Kidney (tissue), 14 donors: ENCODE data around the gene GRIN1. TPM values are rescaled to one million over a fixed set of nuclear protein-coding genes. Genes with fewer than 3 reads are reported as not detected.
"Not testable (repeated sequence)": the region's sequence is repeated elsewhere in the genome, so short reads cannot be mapped to it uniquely, and the experiment has no call there.

Experiments used
- DNase-seq, 5 donors: peaks; one replicate each; pipeline ENCODE4 v3.0.0-alpha.2; 2013 to 2020
- FAIRE-seq: peaks from 2 replicates; lab custom pipeline; 2012; peaks lifted over from hg19 to GRCh38; lab: Jason Lieb, UNC
- H3K27ac ChIP-seq, 2 donors: one replicate each; pipeline ENCODE4 v1.7.0; 2013; ENCODE audit warnings: low read depth in 2 of 2, low read length in 2 of 2, inconsistent platforms in 1 of 2
- H3K27me3 ChIP-seq: one replicate; pipeline ENCODE4 v1.7.1; 2013; ENCODE audit warnings: low read length, inconsistent platforms; ENCODE audit not compliant: control insufficient read depth, insufficient read depth
- H3K36me3 ChIP-seq, 3 donors: one replicate each; pipeline versions ENCODE4 v1.7.0 to v1.7.1; 2013; ENCODE audit warnings: low read length in 3 of 3, control low read depth in 1 of 3, inconsistent platforms in 1 of 3; ENCODE audit not compliant: insufficient read depth in 3 of 3, control insufficient read depth in 2 of 3
- H3K4me1 ChIP-seq, 3 donors: one replicate each; pipeline versions ENCODE4 v1.7.0 to v1.7.1; 2013; ENCODE audit warnings: low read length in 3 of 3, inconsistent platforms in 1 of 3, low read depth in 1 of 3; ENCODE audit not compliant: control insufficient read depth in 2 of 3, insufficient read depth in 2 of 3
- H3K4me3 ChIP-seq, 3 donors: one replicate each; pipeline versions ENCODE4 v1.7.0 to v1.8.1; 2013; ENCODE audit warnings: low read length in 3 of 3, control low read depth in 1 of 3, inconsistent platforms in 1 of 3
- H3K9ac ChIP-seq, 3 donors: one replicate each; pipeline versions ENCODE4 v1.7.0 to v1.7.1; 2013; ENCODE audit warnings: low read length in 3 of 3, control low read depth in 1 of 3, inconsistent platforms in 1 of 3
- H3K9me3 ChIP-seq, 3 donors: one replicate each; pipeline versions ENCODE4 v1.7.0 to v1.7.1; 2013; ENCODE audit warnings: low read length in 3 of 3, control low read depth in 1 of 3, inconsistent platforms in 1 of 3; ENCODE audit not compliant: control insufficient read depth in 2 of 3, insufficient read depth in 1 of 3
- intact Hi-C: fragments of 100-400 bp; cut with DNase I; formaldehyde crosslinking; loops from one replicate; pipeline ENCODE4 v1.11.1; 2022
- polyA plus RNA-seq: library from polyadenylated mRNA; stranded (reverse); fragments of 350-450 nt; fragmentation: Illumina TruSeq; extraction: RNeasy Lipid Tissue Mini Kit (QIAGEN cat#74804); gene quantifications from one replicate; pipeline ENCODE4 v1.2.3, GENCODE V29; 2014; ENCODE audit warnings: low read depth, low replicate concordance; ENCODE audit not compliant: insufficient read depth
- total RNA-seq: library from RNA; stranded (reverse); fragmentation: NEBNext Ultra II Directional; extraction: Animal tissue kit (Norgen Biotek cat#: 25700); gene quantifications from one replicate; pipeline ENCODE4 v1.2.1, GENCODE V29; 2021
- TF ChIP-seq, protein P1 (sequence below): IDR thresholded peaks from 3 replicates; pipeline ENCODE4 v1.5.1; 2012; ENCODE audit warnings: mild to moderate bottlenecking, moderate library complexity, borderline replicate concordance; ENCODE audit not compliant: insufficient read depth; ENCODE audit errors: extremely low read depth
- donor health status: control.
- donor health status: control.
- donor health status: control.
- donor health status: control.
- donor health status: control.
- donor health status: DM: yes; HTN: yes; CAD: no.
- donor health status: Normal renal cell carcinoma (clear cell type).

GRIN1 gene
- total and polyA plus RNA-seq, 2 donors from 2014 or later, result 0.47 TPM; not detected in 1

DNA sequence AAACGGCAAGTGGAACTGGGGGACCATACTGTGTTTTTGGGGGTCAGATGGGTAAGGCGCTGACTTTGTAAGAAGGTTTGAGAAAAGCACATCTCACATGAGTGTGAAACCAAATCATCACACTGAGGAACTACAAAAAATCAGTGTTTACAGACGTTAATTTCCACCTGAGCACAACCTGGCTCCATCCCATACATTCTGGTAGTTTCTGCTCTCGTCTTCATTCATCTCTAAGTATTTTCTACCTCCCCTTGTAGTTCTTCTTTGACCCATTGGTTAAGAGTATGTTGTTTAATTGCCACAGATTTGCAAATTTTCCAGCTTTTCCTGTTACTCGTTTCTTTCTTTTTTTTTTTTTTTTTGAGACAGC lies 15.5 kb upstream of the GRIN1 start:
- TF ChIP-seq, protein P1, sequence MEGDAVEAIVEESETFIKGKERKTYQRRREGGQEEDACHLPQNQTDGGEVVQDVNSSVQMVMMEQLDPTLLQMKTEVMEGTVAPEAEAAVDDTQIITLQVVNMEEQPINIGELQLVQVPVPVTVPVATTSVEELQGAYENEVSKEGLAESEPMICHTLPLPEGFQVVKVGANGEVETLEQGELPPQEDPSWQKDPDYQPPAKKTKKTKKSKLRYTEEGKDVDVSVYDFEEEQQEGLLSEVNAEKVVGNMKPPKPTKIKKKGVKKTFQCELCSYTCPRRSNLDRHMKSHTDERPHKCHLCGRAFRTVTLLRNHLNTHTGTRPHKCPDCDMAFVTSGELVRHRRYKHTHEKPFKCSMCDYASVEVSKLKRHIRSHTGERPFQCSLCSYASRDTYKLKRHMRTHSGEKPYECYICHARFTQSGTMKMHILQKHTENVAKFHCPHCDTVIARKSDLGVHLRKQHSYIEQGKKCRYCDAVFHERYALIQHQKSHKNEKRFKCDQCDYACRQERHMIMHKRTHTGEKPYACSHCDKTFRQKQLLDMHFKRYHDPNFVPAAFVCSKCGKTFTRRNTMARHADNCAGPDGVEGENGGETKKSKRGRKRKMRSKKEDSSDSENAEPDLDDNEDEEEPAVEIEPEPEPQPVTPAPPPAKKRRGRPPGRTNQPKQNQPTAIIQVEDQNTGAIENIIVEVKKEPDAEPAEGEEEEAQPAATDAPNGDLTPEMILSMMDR, result no peak
- H3K27ac ChIP-seq, result no peak overlapping the region
- H3K4me1 ChIP-seq, result peaks cover 0 to 9% (median 0%) of the 10 kb centered on the region in 3 donors
- intact Hi-C loops, result no loop called here
- no peaks in the 10 kb centered on the region for H3K27me3 ChIP-seq
- H3K4me3 ChIP-seq, result no peak overlapping the region
- H3K9me3 ChIP-seq, result no peaks in the 10 kb centered on the region
- H3K9ac ChIP-seq, result no peak overlapping the region
- no peaks in the 10 kb centered on the region for H3K36me3 ChIP-seq
- no peak for FAIRE-seq
- no peak for DNase-seq

DNA sequence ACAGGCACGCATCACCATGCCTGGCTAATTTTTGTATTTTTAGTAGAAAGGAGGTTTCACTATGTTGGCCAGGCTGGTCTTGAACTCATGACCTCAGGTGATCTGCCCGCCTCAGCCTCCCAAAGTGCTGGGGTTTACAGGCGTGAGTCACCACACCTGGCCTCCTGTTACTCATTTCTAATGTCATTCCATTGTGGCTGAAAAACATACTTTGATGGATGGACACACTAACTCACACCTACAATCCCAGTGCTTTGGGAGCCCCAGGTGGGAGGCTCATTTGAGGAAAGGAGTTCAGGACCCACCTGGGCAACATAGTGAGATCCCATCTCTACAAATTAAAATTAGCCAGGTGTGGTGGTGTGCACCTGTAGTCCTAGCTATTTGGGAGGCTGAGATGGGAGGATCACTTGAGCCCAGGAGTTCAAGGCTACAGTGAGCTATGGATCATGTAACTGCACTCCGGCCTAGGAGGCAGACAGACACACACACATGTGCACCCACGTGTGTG lies 14.9 kb upstream of the GRIN1 start:
- H3K4me3 ChIP-seq, DNase-seq, FAIRE-seq, H3K9ac ChIP-seq, intact Hi-C loops, H3K9me3 ChIP-seq, H3K36me3 ChIP-seq, H3K27me3 ChIP-seq, H3K27ac ChIP-seq: not testable (repeated sequence)
- peaks cover 0 to 14% (median 0%) of the 10 kb centered on the region in 3 donors for H3K4me1 ChIP-seq

DNA sequence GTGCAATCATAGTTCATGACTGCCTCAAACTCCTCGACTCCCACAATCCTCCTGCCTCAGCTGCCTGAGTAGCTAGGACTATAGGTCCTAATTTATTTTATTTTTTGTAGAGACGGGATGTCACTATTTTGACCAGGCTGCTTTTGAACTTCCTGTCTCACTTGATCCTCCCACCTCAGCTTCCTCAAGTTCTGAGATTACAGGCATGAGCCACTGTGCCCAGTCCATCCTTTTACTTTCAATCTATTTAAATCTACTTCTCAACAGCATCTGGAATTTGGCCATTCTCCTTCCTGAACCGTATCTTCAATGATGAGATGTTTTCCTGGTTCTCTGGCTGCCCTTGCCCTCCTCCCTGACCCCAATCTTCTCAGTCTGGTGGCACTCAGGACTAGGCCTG lies 12.2 kb upstream of the GRIN1 start:
- Histone ChIP-seq H3K9me3 (no peaks in the 10 kb centered on the region), H3K27me3 (no peaks in the 10 kb centered on the region), H3K4me1 (peaks cover 0 to 16% (median 0%) of the 10 kb centered on the region in 3 donors), H3K9ac (no peak overlapping the region), H3K36me3 (no peaks in the 10 kb centered on the region), H3K4me3 (peak overlapping the region in 1 of 3 donors; percentile 5), H3K27ac (peak overlapping the region in 1 of 2 donors; percentile 41)
- DNase-seq (no peak), FAIRE-seq (no peak)
- intact Hi-C loops, result no loop called here
- TF ChIP-seq, protein P1, result no peak

DNA sequence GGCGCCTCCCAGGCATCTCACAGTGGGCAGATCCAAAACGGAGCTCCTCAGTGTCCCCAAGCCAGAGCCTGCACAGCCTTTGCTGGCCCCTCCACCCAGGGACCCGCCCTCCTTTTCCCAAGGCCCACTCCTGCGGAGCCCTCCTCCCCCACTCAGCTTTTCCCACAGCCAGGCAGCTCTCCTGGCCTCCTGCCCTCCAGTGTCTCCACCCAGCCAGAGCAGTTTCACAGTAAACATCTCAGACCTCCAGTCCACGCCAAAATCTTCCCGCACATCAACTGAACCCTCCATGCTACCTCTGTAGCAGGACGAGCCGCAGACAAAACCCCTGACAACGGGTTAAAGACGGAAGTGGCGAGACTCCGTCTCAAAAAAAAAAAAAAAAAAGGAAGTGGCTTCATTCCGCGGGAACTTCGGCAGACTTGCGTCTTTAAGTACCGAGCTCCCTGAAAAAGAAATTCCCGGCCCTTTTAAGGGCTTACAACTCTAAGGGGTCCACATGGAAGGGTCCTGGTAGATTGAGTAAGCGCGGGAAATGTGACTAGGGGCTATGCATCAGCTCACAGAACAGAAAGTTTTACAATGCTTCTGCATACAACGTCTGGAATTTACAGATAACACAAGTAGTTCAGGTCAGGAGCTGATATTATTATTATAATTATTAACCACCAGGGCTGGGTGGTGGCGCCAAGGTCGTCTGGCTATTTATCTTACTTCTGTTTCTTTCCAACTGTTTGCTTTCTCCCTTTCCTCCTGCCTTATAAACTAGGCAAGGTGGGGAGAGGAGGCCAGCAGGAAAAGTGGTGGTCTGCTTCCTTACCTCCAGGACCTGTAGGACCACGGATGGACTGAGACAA lies 11.4 kb upstream of the GRIN1 start:
- no peak for DNase-seq
- Histone ChIP-seq H3K27ac (peak overlapping the region in 1 of 2 donors; percentile 41), H3K9me3 (no peaks in the 10 kb centered on the region), H3K27me3 (no peaks in the 10 kb centered on the region), H3K9ac (peak overlapping the region in 1 of 3 donors; percentile 48), H3K4me1 (peaks cover 0 to 16% (median 0%) of the 10 kb centered on the region in 3 donors), H3K4me3 (peak overlapping the region in 2 of 3 donors; percentile 5 to 18), H3K36me3 (no peaks in the 10 kb centered on the region)
- no peak for FAIRE-seq
- intact Hi-C loops, result no loop called here
- TF ChIP-seq, protein P1, result no peak
